Middle frontal gyrus (tissue), 1 donor: Measurements from ENCODE around the gene ARFGAP1.

Experiments
- DNase-seq: peaks from one replicate; pipeline ENCODE4 v3.0.0-alpha.2; 2015; ENCODE audit warnings: low spot score; ENCODE audit errors: extremely low spot score

ARFGAP1 gene

GRCh38 chr20:63272105-63273058 lies at the start of gene ARFGAP1:
ARFGAP1 (plus strand) TSS chr20:63272813; CDS start chr20:63275581, 2,768 bp downstream.
- DNase-seq = peak; percentile 80

GRCh38 chr20:63223121-63223825 lies 49.3 kb upstream of the ARFGAP1 start:
- DNase-seq = no peak

DNA sequence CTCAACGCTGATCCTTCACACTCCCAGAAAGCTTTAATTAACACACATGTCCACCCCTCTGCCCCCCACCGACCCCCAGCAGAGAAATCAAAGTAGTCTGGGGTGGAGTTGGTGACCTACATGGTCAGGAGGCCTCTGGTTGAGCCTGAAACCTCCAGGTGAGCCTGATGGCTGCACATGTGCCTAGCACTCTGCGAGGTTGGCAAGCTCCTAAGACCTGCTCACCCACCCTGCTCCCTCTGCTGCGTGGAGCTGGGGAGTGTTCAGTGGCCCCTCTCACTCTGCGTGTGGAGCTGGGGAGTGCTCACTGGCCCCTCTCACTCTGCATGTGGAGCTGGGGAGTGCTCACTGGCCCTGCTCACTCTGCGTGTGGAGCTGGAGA lies 48.8 kb upstream of the ARFGAP1 start:
- DNase-seq = no peak

DNA sequence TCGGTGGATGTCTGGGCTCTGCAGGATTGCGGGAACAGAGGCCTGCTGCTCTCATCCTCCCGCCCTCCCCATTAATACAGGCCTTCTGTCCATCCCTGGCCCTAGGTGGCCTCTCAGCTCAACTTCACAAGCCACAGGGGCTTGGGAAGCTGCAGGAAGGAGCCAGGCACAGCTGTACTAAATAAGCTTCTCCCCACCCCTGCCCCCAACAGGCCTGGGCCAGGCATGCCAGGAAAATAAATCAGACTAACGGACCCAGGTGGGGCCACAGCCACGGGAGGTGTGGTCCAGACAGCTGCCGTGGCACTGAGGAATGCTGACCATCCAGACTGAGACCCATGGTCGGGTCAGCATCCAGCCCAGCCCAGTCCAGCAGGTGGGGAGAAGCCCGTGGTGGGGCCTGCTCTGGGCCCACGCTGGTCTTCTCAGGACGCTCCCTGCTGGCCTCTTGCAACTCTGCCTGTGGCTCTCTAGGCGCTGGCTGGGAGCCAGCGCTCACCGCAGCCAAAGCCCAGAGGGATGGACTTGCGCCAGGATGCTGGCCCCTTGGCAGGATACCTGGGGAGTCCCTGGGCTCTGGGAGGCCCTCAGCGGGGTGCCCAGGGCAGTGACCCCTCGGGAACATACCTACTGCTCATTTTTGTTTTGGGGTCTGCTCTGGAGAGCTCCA lies 48.1 kb upstream of the ARFGAP1 start:
- no peak for DNase-seq

DNA sequence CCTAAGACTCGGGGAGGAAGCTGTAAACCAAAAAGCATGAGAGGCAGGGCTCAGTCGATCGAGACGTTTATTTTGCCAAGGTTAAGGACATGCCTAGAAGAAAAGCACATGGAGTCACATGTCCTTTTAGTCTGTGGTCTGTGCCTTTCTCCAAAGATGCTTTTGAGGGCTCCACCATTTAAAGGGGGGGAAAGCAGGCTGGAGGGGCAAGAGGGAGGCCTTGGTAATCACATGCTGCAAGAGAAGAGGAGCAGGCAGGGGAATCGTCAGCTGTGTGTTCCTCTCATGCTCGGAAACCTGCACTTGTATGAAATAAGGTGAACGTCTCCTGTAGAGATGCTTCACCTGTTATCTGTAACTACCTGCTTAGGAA lies 47.5 kb upstream of the ARFGAP1 start:
- no peak for DNase-seq

GRCh38 chr20:63226042-63226943 lies 46.3 kb upstream of the ARFGAP1 start:
- DNase-seq = no peak

DNA sequence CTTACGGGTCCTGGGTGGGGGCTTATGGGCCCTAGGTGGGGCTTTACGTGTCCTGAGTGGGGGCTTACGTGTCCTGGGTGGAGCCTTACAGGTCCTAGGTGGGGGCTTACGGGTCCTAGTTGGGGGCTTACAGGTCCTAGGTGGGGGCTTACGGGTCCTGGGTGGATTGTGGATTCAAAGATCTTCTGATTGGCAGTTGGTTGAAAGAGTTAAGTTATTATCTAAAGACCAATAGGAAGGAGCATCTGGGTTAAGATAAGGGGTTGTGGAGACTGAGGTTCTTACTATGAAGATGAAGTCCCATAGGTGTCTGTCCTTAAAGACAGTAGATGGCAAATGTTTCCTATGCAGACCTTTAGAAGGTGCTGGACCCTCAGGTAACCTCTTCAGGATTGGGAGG lies 45.4 kb upstream of the ARFGAP1 start:
- DNase-seq = no peak

- DNase-seq = no peak
Measured at GRCh38 chr20:63228806-63229205, 43.8 kb upstream of the ARFGAP1 start.

- no peak for DNase-seq
Measured at GRCh38 chr20:63230800-63231268, 41.8 kb upstream of the ARFGAP1 start.

GRCh38 chr20:63232235-63233060 lies 40.2 kb upstream of the ARFGAP1 start:
- DNase-seq = no peak

DNA sequence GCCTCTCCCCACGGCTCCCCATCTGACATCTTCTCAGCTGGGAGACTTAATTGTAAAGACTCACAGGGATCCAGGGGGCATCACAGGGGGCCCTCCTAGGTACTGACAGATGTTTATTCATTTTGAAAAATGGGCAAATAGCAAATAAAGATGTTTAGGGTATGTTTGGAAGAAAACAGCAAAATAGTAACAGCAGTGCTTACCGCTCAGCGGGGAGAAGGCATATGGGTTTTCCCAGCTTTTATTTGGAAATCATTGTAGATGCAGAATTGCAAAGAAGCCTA lies 39.6 kb upstream of the ARFGAP1 start:
- DNase-seq = no peak

DNA sequence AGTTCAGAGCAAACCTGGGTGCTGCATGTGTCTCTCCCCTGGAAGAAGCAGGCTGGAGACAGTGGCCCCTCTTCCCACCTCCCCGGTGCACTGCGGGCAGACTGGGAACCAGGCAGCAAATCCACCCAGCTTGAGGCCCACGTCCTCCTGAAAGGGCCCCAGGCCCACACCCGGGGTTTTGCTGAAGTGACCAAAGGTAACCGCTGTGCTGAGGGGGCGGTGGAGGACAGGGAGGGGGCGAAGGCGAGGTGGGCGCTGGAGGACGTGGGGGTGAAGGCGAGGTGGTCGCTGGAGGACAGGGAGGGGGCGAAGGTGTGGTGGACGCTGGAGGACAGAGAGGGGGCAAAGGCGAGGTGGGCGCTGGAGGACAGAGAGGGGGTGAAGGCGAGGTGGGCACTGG lies 38.7 kb upstream of the ARFGAP1 start:
- DNase-seq = no peak

DNA sequence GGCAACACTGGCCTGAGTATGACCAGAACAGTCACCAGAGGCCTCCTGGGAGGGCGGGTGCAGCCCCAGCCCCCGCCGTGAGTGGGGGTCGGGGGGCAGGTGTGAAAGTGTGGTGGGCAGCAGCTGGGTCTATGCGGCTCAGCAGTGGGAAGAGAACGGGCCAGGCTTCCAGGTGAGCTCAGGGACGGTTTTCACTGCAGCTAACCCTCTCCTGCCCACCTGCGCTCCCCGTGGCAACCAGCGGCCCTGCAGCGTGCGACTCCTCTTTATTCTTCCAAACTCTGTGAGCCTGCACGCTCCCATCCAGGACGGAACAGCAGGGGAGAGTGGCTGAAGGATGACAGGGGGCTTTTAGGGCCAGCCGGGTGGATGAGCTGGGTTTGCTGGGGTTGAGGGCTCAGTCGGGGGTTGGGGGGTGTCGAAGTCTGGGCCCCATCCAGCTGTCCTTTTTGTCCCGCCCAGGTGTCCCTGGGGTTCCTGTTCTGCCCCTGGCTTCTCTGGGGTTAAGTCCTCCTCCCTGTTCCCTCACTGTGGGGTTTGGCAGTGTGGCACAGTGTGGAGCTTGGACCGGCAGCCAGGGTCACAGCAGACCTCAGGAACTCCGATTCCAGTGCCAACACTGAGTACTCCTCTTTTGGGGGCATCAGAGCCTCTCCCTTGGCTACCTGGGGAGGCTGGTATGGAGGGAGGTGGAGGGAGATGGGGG lies 37.8 kb upstream of the ARFGAP1 start:
- DNase-seq = no peak

DNA sequence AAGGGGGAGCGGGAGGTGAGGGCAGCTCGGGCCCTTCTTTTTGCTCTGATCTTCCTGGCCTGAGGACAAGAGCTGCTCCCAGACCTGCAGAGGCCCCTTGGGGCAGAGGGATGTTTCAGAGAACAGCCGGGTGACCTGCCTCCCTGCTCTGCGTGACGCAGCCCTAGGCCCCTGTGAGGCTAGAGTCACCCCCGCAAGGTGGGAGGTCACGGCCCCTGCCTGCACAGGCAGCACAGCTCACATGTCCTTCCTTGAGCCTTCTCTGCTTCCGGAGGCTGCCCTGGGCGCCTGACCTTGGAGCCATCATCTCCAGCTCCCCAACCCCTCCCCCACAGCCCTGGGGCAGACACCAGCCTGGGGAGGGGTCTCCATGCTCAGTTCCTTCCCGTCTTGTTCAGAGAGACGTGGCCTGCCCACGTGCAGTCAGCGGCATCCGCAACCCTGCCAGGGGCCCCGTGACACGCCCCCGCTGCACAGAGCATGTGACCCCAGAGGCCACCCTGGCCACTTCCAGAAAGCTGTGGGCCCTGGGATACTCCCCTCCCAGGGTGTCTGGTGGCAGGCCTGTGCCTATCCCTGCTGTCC lies 37.1 kb upstream of the ARFGAP1 start, which contains the start of gene BIRC7:
Gene BIRC7, plus strand, starts transcription at position 507 of the 585 bp plus-strand sequence. CDS start 192 bp downstream, outside the sequence.
- no peak for DNase-seq

- DNase-seq = no peak
Measured at GRCh38 chr20:63236116-63236837, 36.3 kb upstream of the ARFGAP1 start.

GRCh38 chr20:63238031-63238430 lies 34.6 kb upstream of the ARFGAP1 start:
- DNase-seq = no peak

DNA sequence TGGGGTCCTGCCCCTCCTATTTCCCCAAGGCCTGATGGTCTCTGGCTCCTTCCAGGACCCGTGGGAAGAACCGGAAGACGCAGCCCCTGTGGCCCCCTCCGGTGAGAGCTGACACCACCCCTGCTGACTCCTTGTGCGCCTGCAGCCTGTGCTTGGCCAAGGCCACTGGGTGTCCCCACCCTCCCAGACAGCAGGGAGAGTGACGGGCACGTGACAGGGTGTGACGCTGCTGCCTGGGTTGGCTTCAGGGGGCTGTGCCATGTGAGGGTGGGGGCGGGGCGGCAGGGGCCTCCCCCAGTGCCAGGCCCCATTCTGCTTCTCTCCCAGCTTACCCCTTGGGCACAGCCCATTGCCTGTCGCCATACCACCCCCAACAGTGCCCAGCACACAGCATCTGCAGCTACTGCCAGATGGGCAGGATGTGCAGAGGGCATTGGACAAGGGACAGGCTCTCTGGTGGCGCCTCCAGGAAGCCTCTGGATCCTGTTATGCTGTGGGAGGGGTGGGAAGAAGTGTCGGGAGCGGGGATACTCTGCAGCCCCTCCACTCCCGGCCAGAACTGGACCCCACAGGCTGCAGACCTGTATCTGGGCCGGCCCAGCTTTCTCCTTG lies 34.0 kb upstream of the ARFGAP1 start:
- DNase-seq = no peak

- no peak for DNase-seq
Measured at GRCh38 chr20:63239431-63239830, 33.2 kb upstream of the ARFGAP1 start.
